ENCODE measurements around the gene MIP.

- TF ChIP-seq CTCF (conservative IDR thresholded peaks at IDR 0.05) (no peak), ZFX (IDR thresholded peaks at IDR 0.05) (no peak)
Measured at GRCh38 chr12:56420411-56420810, 34.0 kb downstream of the MIP start.
